ENCODE data around the gene MIER3.
"Not testable (repeated sequence)": the region's sequence is repeated elsewhere in the genome, so short reads cannot be mapped to it uniquely, and the experiment has no call there.

The MIER3 gene, protein sequence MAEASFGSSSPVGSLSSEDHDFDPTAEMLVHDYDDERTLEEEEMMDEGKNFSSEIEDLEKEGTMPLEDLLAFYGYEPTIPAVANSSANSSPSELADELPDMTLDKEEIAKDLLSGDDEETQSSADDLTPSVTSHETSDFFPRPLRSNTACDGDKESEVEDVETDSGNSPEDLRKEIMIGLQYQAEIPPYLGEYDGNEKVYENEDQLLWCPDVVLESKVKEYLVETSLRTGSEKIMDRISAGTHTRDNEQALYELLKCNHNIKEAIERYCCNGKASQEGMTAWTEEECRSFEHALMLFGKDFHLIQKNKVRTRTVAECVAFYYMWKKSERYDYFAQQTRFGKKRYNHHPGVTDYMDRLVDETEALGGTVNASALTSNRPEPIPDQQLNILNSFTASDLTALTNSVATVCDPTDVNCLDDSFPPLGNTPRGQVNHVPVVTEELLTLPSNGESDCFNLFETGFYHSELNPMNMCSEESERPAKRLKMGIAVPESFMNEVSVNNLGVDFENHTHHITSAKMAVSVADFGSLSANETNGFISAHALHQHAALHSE

GRCh38 chr5:56951946-56952691 lies at the start of gene MIER3:
Gene MIER3 (minus strand): TSS chr5:56952123. CDS start chr5:56952102, 21 bp downstream.
- no peak for DNase-seq

DNA sequence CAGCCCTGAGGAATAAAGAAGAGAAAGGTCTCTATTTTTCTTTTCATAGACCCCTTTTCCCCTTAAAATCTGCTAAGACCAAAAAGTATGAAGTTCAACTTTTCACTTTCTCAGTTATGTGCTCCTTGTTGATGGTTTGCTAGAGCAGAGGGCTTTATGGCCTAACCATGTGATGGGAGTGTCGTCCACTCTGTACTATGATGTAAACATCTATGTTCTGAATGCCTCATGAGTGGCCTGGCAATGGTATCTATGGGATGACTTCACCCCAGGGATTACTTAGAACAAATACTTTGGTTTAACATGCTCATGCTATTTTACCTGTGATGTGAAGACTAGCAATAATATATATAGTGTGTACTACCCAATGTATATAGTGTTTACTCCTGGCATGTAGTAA lies 43.7 kb upstream of the MIER3 start:
- DNase-seq = no peak

GRCh38 chr5:56993241-56993640 lies 41.3 kb upstream of the MIER3 start:
- no peak for DNase-seq

DNA sequence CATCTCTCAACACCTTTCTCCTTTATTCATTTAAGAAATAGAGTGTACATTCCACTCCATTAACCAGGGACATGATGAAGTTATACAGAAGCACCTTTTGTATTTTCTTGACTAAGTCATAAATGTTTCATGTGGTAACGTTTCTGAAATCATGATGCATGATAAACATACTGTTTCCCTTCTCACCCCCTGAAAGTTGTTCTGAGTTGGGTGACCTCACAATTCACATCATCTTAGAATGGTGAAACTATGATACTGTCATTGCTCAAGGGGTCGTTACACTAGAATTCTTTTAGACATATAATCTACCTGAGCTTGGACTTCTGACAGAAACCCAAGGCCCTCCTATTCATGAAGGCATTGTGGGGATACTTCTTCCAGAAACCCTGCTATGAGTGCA lies 37.8 kb upstream of the MIER3 start:
- DNase-seq = no peak

DNA sequence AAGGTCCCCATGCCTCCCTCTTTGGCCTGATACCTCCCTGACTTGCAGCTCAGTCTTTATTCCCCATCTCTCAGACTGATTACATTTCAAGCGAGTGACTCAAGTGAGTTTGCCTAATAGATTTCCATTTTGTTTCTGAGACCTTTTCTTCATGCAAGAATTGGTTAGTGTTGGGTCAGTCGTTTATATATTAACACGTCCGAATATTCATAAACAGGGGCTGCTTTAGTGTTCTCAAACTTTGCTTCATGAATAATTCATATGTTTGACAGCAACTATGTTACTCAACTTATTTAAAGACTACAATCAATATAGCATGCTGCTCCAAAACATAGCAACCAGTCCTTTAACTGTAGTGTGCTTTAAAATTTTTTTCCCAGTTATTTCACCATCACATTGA lies 36.6 kb upstream of the MIER3 start:
- no peak for DNase-seq

DNA sequence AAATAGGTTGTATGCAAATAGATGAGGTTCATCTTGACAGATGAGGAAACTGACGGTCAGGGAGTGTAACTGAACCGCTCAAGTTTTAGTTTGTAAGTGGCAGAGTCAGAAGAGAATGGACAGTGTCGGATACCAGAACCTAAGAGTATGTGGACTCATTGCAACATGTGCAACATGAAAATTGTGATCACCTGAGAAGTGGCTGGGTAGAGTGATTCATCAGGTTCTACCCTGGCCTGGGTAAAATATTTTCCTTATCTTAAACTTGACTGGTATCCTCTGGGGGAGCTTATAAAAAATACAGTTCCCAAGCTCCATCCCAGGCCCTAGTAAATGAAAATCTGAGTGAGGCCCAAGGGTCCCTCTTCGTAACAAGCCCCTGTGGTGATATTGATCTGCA lies 35.2 kb upstream of the MIER3 start:
- DNase-seq = no peak

DNA sequence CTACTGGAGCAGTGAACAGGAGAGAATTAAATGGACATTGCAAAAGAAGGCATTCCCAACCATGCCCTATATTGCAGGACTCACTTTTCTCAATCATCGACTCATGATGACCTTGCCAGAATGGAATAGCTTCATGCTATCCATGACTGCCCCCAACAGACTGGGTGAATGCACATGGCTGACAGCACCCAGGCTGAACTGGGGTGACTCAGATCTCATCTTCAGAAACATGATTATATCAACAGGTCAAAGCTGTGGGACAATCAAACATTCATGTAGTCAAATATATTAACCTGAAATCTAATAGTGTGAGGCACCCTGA lies 34.7 kb upstream of the MIER3 start:
- no peak for DNase-seq

DNA sequence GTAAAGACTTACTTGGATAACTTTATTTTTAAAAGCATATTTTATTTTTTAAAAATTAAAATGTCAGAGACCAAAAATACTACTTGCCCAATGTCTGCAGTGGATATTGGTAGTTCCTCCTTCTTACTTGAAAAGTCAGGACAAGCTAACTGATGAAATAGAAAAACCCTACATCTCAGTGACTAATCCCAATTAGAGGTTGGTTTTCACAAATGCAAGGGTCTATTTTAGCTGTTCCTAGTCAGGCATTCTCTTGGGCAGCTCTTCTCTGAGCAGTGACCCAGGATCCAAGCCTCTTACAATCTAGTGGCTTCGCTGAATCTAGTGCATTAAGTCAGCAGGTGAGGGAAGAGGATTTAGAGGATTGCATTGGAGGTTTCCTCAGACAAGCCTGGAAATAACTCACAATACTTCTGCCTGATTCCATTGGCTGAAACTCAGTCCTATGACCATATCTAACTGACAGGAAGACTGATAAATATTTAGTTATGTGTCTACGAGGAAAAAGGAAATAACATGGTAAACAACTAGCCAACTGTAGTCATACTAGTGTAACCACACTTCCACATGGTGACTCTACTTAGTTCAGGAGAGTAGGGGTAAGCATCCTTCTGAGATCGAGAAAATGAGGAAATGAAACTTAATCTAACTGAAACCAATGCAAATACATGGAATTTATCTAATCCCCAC lies 34.2 kb upstream of the MIER3 start:
- DNase-seq = no peak

GRCh38 chr5:56984445-56984844 lies 32.5 kb upstream of the MIER3 start:
- no peak for DNase-seq

DNA sequence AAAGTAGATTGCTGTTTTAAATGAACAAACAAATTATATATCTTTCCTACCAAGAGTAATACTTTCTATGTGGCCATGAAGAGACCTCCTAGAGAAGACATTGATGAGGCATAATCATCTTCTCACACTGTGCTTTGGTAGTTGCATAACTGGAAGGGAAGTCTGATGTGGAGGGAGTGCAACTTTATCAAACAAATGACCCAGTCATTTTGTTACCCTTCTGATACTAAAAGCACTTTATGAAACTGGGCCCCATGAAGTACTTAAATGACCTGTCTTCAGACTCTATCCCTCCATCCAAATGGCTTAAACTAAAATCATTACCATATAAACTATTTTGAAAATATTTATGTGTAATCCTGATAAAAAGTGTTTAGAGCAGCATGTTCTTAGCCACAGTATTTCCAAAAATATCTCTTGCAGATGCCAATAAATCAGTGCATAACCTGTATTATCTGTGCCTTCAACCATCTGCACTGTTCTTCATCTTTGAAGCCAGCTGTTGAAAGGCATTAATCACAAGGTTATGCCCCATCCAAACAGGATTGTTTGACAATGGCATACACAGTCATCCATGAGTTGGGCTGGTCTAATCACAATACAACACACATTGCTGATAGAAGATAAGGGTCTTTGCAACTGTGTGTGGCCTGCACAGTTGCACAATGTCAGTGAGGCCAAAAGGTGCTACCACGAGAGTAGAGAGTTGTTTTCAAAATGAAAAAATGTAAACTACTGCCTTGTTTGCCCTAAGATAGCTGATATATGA lies 31.9 kb upstream of the MIER3 start:
- no peak for DNase-seq

- DNase-seq = no peak
These were observed 29.8 kb upstream of the MIER3 start for GRCh38 chr5:56981548-56982315.

GRCh38 chr5:56979968-56980367 lies 28.0 kb upstream of the MIER3 start:
- DNase-seq = no peak

DNA sequence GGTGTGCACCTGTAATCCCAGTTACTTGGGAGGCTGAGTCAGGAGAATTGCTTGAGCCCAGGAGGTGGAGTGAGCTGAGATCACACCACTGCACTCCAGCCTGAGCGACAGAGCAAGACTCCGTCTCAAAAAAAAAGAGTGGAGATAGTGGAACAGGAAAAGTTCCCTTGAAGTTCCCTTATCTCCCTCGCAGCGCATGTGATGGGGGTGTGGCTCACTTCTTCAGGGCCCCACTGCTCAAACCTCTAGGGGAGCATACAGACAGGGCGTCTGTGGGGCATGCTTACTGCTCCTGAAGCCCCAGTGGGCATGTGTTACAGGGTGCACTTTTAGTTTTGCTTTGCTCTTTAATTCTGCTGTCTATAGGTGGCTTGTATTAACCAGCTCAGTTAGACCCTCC lies 27.6 kb upstream of the MIER3 start:
- DNase-seq = not testable (repeated sequence)

GRCh38 chr5:56977822-56978221 lies 25.9 kb upstream of the MIER3 start:
- DNase-seq = no peak

GRCh38 chr5:56977021-56977420 lies 25.1 kb upstream of the MIER3 start:
- DNase-seq = no peak

DNA sequence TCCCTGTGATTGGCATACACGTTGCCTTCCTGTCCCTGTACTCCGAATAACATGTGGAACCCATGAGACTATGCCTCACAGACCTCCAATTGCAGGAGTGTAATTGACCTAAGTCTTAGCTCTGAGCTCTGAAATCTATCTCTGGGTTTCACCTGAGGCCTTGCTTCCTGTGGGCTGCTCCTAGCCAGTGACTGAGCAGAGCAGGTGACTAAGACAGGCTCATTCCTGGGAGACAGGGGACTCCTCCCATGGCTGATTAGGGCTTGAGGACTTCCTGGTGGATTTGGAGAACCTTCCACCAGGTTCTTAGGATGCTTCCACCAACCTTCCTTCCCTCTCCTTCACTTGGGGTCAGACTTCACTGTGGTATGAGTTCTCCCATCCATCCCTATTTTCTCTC lies 22.3 kb upstream of the MIER3 start:
- no peak for DNase-seq

DNA sequence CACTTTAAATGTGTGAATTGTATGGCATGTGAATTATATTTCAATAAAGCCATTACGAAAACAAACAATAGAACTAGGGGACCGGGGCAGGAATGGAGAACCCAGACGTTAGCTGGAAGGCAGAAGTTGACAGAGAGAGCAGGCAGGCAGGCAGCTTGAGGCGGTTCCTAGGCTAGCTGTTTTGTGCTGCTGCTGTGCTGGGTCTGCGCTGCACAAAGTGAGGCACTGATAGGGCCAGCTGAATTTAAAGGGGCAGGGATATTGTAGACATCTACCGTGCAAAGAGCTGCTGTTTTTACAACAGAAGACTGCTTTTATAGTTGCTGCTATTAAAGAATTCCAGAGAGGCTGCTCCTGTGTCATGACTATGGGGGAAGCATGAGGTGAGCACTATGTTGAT lies 21.6 kb upstream of the MIER3 start:
- no peak for DNase-seq

- DNase-seq = no peak
These were observed 19.4 kb upstream of the MIER3 start for GRCh38 chr5:56971275-56971674.

GRCh38 chr5:56964173-56964572 lies 12.2 kb upstream of the MIER3 start:
- no peak for DNase-seq

DNA sequence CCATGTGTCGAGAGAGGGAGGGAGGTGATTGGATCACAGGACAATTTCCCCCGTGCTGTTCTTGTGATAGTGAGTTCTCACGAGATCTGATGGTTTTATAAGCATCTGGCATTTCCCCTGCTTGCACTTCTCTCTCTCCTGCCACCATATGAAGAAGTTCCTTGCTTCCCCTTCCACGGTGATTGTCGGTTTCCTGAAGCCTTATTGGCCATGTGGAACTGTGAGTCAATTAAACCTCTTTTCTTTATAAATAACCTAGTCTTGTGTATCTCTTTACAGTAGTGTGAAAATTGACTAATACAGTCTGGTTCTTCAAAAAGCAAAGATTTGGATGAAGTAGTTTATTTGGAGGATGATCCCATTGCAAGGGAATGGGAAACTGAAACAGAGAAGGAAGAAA lies 11.3 kb upstream of the MIER3 start:
- no peak for DNase-seq

- no peak for DNase-seq
These were observed 10.4 kb upstream of the MIER3 start for GRCh38 chr5:56962286-56962685.

DNA sequence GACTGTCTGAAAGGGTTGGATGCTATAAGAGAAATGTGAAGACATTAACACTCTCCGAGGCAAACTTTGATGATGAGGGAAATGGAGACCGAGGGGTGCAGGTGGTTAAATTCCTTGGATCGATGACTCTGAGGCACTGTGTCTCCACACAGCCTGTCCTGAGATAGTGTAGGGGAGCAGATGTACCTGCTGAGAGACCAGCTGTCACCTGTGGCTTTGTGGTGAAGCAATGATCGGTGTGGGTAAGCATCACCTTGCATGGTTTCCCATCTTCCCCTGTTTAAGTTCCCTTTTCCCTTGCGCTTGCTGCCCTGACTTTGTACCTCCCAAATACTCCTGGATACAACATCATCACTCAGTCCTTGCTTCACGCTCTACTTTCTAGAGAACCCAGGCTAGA lies 9.8 kb upstream of the MIER3 start:
- no peak for DNase-seq

All from NCI-H2081 treated with DMSO at 0.1 percent for 48 hours (cell line).